Neutrophil (primary cell): ENCODE results near the gene PCNT.
"Not testable (repeated sequence)": the region's sequence is repeated elsewhere in the genome, so short reads cannot be mapped to it uniquely, and the experiment has no call there.

Source experiments
- H3K27ac ChIP-seq: fragments of 200-600 bp; sonication (generic); 2 replicates; pipeline ENCODE4 v1.5.1; 2016; ENCODE audit warnings: mild to moderate bottlenecking, moderate library complexity
- H3K27me3 ChIP-seq: fragments of 200-600 bp; sonication (generic); 2 replicates; pipeline ENCODE4 v1.6.0; 2016; ENCODE audit warnings: mild to moderate bottlenecking
- H3K36me3 ChIP-seq: fragments of 200-600 bp; sonication (generic); 2 replicates; pipeline ENCODE4 v1.5.1; 2017
- H3K4me1 ChIP-seq, 2 experiments: fragments of 200-600 bp in 1 of 2; sonication (generic) in 1 of 2; 1 replicate in 1 of 2; 2 replicates in 1 of 2; pipeline versions ENCODE4 v1.5.1 to v1.6.1; 2013 to 2016; ENCODE audit warnings: low read depth in 1 of 2, low read length in 1 of 2, mild to moderate bottlenecking in 1 of 2, moderate library complexity in 1 of 2; ENCODE audit not compliant: control insufficient read depth in 1 of 2, insufficient read depth in 1 of 2
- H3K4me3 ChIP-seq, 2 experiments: fragments of 200-600 bp in 1 of 2; sonication (generic) in 1 of 2; 1 replicate in 1 of 2; 2 replicates in 1 of 2; pipeline ENCODE4 v1.5.1; 2013 to 2016; ENCODE audit warnings: low read depth in 1 of 2, low read length in 1 of 2, mild to moderate bottlenecking in 1 of 2, moderate library complexity in 1 of 2
- H3K9me3 ChIP-seq: fragments of 200-600 bp; sonication (generic); 2 replicates; pipeline ENCODE4 v1.5.1; 2016
- TF ChIP-seq, protein P1 (sequence below): fragments of 200-600 bp; sonication (generic); IDR thresholded peaks from 2 replicates; pipeline ENCODE4 v1.5.1; 2016; ENCODE audit warnings: antibody characterized with exemption

PCNT gene

DNA sequence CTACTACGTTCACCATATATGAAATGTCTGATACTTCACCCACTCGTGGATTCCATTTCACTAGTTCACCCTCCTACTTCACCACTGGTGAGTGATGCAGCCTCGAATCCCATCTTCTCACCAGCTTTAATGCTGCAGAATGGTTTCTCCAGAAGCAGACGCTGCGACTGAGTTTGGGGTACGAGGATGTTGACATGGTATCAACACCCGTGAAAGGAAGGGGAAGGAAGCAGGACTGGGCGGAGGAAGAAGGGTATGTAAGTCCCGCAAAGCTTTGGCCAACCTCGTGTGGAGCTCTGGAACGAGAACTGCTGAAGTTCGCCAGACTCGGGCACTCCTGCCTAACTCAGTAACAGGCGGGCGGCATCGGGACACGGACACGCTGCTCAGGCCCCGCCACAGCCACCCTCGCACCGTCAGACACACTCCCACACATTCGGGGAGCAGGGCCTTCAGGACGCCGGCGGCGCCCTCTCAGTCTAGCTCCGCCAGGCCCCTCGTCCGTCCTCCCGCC lies 133.9 kb downstream of the PCNT start:
- H3K36me3 ChIP-seq: peaks cover 4% of the 10 kb centered on the region
- H3K9me3 ChIP-seq: no peaks in the 10 kb centered on the region
- H3K27ac ChIP-seq: peak overlapping the region; percentile 84
- H3K4me3 ChIP-seq: peak overlapping the region; percentile 92 to 97
- TF ChIP-seq, protein P1, sequence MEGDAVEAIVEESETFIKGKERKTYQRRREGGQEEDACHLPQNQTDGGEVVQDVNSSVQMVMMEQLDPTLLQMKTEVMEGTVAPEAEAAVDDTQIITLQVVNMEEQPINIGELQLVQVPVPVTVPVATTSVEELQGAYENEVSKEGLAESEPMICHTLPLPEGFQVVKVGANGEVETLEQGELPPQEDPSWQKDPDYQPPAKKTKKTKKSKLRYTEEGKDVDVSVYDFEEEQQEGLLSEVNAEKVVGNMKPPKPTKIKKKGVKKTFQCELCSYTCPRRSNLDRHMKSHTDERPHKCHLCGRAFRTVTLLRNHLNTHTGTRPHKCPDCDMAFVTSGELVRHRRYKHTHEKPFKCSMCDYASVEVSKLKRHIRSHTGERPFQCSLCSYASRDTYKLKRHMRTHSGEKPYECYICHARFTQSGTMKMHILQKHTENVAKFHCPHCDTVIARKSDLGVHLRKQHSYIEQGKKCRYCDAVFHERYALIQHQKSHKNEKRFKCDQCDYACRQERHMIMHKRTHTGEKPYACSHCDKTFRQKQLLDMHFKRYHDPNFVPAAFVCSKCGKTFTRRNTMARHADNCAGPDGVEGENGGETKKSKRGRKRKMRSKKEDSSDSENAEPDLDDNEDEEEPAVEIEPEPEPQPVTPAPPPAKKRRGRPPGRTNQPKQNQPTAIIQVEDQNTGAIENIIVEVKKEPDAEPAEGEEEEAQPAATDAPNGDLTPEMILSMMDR: no peak
- H3K4me1 ChIP-seq: peaks cover 38 to 42% of the 10 kb centered on the region in 2 experiments
- H3K27me3 ChIP-seq: no peaks in the 10 kb centered on the region

DNA sequence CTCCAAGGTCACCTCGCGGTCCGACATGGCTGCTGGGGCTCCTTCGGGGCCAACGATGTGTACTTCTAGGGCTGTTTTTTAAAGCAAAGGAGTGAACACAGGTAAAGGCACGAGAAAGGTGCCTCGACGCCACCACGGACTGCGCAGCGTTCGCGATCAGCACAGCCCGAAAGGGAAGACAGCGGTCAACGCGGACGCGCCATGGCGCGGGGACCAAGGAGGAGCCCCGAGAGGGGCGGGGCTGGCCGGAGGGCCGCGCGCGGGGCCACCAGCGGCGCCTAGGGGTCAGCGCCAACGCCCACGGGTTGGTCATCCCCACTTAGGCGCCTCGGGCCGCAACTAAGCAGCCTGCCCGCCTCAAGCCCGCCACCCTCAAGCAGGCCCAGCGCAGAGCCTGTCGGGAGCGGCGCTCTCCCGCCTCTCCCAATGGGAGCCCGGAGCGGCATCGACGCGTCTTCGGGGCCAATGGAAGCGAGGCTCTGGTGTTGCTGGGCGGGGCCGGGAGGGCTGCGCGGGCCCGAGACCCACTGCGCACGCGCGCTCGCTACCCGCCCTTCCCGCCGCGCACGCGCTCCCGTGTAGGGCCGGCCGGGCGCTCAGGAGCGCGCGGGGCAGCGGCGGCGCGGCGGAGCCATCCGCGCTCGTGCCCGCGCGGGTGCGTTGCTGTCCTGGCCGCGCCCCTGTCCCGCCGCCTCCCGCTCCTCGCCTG lies 134.5 kb downstream of the PCNT start, which contains the start of gene DIP2A:
Gene DIP2A, plus strand, starts transcription at position 577 of the 709 bp plus-strand sequence. CDS start 241 bp downstream, outside the sequence.
- Histone ChIP-seq H3K4me1 (peaks cover 38 to 42% of the 10 kb centered on the region in 2 experiments), H3K9me3 (no peaks in the 10 kb centered on the region), H3K27ac (peak within 1 kb of the TSS; percentile 84), H3K4me3 (peak within 1 kb of the TSS; percentile 92 to 97), H3K27me3 (no peaks in the 10 kb centered on the region), H3K36me3 (peaks cover 9% of the 10 kb centered on the region)
- TF ChIP-seq, protein P1: peak; percentile 39

DNA sequence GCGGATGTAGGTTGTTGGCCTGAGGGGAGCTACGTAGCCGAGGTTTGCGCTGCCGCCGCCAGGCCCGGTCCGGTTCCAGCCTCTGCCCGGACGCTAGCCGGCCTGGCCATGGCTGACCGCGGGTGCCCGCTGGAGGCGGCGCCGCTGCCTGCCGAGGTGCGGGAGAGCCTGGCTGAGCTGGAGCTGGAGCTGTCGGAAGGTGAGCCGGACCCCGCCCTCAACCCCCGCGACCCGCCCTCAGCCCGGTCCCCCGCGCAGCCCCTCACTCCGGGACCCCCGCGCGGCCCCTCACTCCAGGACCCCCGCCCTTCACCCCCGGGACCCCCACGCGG lies 135.0 kb downstream of the PCNT start:
- Histone ChIP-seq H3K4me1 (peaks cover 38 to 42% of the 10 kb centered on the region in 2 experiments), H3K4me3 (peak overlapping the region; percentile 92 to 97), H3K27ac (peak overlapping the region; percentile 84), H3K9me3 (no peaks in the 10 kb centered on the region), H3K27me3 (no peaks in the 10 kb centered on the region), H3K36me3 (peaks cover 9% of the 10 kb centered on the region)
- TF ChIP-seq, protein P1: no peak

DNA sequence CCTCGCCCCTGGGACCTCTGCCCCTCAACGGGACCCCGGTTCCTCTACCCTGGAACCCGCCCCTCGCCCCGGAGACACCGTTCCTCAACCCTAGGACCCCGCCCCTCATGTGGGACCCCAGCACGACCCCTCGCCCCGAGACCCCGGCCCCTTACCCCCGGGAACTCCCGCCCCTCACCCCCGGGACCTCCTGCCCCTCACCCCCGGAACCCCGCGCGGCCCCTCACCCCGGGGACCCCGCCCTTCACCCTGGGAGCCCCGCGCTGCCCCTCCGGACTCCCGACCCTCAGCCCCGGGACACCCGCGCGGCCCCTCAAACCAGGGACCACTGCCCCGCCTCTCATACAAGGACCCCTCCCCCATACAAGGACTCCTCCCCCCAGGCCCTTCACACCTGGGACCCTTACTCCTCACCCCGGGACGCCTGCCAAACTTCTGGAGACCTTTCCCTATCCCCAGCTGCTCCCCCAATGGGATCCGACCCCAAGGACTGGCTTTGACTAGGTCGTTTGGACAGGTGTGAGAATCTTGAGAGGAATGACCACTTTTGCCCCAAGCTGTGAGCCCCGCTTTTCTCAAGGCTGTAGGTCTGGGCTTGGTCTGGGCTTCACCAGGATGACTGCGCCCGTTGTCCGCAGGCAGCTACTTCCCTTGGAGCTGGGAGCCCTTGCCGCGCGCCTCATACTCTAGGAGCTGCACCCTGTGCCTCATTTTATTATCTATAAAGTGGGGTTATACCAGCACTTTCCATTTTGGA lies 135.6 kb downstream of the PCNT start:
- Histone ChIP-seq H3K4me3 (peak overlapping the region; percentile 92 to 97), H3K36me3 (peaks cover 9% of the 10 kb centered on the region), H3K9me3 (no peaks in the 10 kb centered on the region), H3K27ac (peak overlapping the region; percentile 84), H3K4me1 (peaks cover 36 to 38% of the 10 kb centered on the region in 2 experiments), H3K27me3 (no peaks in the 10 kb centered on the region)
- TF ChIP-seq, protein P1: no peak

DNA sequence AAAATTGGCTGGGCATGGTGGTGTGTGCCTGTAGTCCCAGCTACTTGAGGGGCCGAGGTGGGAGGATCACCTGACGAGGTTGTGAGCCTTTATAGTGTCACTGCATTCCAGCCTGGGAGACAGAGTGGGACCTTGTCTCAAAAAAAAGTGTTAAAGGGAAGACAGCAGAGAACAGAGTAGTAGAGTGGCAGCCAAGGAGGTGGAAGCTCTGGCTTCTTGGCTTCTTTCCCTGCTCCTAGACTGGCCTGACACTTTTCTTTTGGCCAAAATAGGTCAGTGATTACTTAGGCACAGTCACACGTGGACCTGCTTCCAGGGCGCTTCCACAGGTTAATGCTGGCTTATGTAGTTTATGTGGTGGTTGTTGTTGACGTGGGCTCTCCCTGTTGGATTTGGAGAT lies 138.0 kb downstream of the PCNT start:
- H3K9me3 ChIP-seq: no peaks in the 10 kb centered on the region
- H3K36me3 ChIP-seq: peaks cover 9% of the 10 kb centered on the region
- peaks cover 47 to 51% of the 10 kb centered on the region in 2 experiments for H3K4me1 ChIP-seq
- H3K4me3 ChIP-seq: no peak overlapping the region
- H3K27me3 ChIP-seq: no peaks in the 10 kb centered on the region
- peak overlapping the region; percentile 21 for H3K27ac ChIP-seq
- TF ChIP-seq, protein P1: no peak

DNA sequence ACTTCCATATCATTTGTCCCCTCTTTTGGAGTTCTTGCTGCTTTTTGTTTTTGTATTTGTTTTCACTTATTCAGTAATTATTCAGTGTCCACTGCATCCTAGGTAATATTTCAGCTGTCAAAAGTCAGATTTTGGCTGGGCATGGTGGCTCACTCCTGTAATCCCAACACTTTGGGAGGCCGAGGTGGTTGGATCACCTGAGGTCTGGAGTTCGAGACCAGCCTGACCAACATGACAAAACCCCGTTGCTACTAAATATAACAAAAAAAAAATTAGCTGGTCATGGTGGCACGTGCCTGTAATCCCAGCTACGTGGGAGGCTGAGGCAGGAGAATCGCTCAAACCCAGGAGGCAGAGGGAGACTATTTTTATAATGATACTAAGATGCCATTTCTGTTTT lies 141.2 kb downstream of the PCNT start:
- not testable (repeated sequence) for H3K9me3 ChIP-seq, H3K27me3 ChIP-seq, H3K4me3 ChIP-seq
- Histone ChIP-seq H3K36me3 (peaks cover 17% of the 10 kb centered on the region), H3K27ac (peak overlapping the region; percentile 73), H3K4me1 (peaks cover 27 to 32% of the 10 kb centered on the region in 2 experiments)
